GM12892 (cell line): ENCODE measurements around the gene ISG20L2.

Experiments used
- POLR2A ChIP-seq: IDR thresholded peaks from 2 replicates; pipeline ENCODE4 v1.6.1; 2011; ENCODE audit warnings: low read depth, low read length, control low read depth
- POLR2AphosphoS5 ChIP-seq: IDR thresholded peaks from 2 replicates; pipeline ENCODE4 v1.6.1; 2011; ENCODE audit warnings: low read depth, low read length, control low read depth
- TAF1 ChIP-seq: IDR thresholded peaks from 2 replicates; pipeline ENCODE4 v1.6.1; 2011; ENCODE audit warnings: low read depth, mild to moderate bottlenecking, control low read depth, low read length, borderline replicate concordance

DNA sequence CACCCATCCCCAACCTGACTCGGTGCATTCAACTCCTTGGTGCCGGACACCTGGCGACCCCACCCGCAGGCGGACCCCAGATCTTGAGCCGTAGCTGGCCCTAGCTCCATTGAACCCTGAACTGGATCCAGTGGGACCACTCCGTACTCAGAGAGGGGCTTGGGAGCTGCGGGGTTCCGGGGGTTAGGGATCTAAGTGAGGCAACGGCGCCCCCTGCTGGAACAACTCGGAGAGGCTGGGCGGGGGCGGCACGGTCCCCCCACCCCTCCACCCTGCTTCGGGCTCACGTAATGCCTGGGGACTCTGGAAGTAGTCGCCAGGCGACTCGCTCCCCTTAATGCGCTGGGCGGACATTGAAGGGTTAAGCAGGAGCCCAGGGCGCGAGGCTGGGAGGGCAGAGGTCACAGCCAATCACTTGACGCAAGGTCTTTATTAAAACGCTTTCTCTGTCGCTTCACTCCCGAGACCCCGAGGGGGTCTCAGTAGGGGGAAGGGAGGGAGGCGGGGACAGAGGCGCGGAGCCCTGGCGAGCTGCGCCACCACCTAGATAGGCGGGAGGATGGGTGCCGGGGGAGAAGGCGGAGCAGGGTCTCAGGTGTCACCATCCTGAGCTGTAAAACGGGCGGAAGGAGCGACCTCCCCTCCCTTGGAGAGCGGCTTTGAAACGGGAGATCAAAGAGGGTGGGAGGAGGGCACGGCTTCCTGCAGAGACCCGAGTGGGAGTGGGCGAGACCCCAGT is 22.5 kb downstream of the ISG20L2 start:
- no peak for TF ChIP-seq TAF1
- TF ChIP-seq POLR2A, result no peak
- no peak for TF ChIP-seq POLR2AphosphoS5
